Dendritic cell treated with granulocyte-macrophage colony-stimulating factor and Interleukin-4, amounts not matched to agents 40 ng/mL and 50 ng/mL, for 4 days (primary cell): ENCODE measurements around the gene FGD2.

ENCODE experiments used
- H3K27ac Mint-ChIP-seq: one replicate; pipeline ENCODE4 v1.8.0; 2022; ENCODE audit warnings: mild to moderate bottlenecking, mixed read lengths
- H3K27me3 Mint-ChIP-seq: one replicate; pipeline ENCODE4 v1.8.0; 2022; ENCODE audit warnings: mild to moderate bottlenecking, mixed read lengths
- H3K36me3 Mint-ChIP-seq: one replicate; pipeline ENCODE4 v1.8.0; 2022; ENCODE audit warnings: low read depth, mixed read lengths
- H3K4me1 Mint-ChIP-seq: one replicate; pipeline ENCODE4 v1.8.0; 2022; ENCODE audit warnings: low read depth, mixed read lengths
- H3K4me3 Mint-ChIP-seq: one replicate; pipeline ENCODE4 v1.8.0; 2022; ENCODE audit warnings: mild to moderate bottlenecking, moderate library complexity, mixed read lengths
- H3K9me3 Mint-ChIP-seq: one replicate; pipeline ENCODE4 v1.8.0; 2022; ENCODE audit warnings: mixed read lengths
- intact Hi-C: fragments of 100-400 bp; cut with micrococcal nuclease; formaldehyde crosslinking; loops from one replicate; pipeline ENCODE4 v1.15.0; 2022

FGD2 gene

GRCh38 chr6:36967301-36967700 is 38.2 kb upstream of the FGD2 start:
- H3K27me3 Mint-ChIP-seq = peaks cover 4% of the 10 kb centered on the region
- H3K27ac Mint-ChIP-seq = no peak overlapping the region
- peaks cover 67% of the 10 kb centered on the region for H3K36me3 Mint-ChIP-seq
- H3K4me3 Mint-ChIP-seq = no peak overlapping the region
- H3K4me1 Mint-ChIP-seq = peaks cover 36% of the 10 kb centered on the region
- H3K9me3 Mint-ChIP-seq = no peaks in the 10 kb centered on the region
- intact Hi-C loops = no loop called here

- intact Hi-C loops = no loop called here
- Mint-ChIP-seq H3K27me3 (peaks cover under 1% of the 10 kb centered on the region), H3K4me3 (no peak overlapping the region), H3K9me3 (no peaks in the 10 kb centered on the region), H3K4me1 (peaks cover 33% of the 10 kb centered on the region), H3K36me3 (peaks cover 72% of the 10 kb centered on the region), H3K27ac (no peak overlapping the region)
These were observed 37.7 kb upstream of the FGD2 start for GRCh38 chr6:36967757-36968156.

GRCh38 chr6:36968266-36968977 is 37.0 kb upstream of the FGD2 start:
- H3K27me3 Mint-ChIP-seq = no peaks in the 10 kb centered on the region
- intact Hi-C loops = no loop called here
- peaks cover 79% of the 10 kb centered on the region for H3K36me3 Mint-ChIP-seq
- H3K27ac Mint-ChIP-seq = no peak overlapping the region
- H3K9me3 Mint-ChIP-seq = no peaks in the 10 kb centered on the region
- H3K4me3 Mint-ChIP-seq = no peak overlapping the region
- H3K4me1 Mint-ChIP-seq = peaks cover 27% of the 10 kb centered on the region

- intact Hi-C loops = no loop called here
- Mint-ChIP-seq H3K9me3 (no peaks in the 10 kb centered on the region), H3K4me1 (peaks cover 18% of the 10 kb centered on the region), H3K27ac (no peak overlapping the region), H3K27me3 (no peaks in the 10 kb centered on the region), H3K4me3 (no peak overlapping the region), H3K36me3 (peaks cover 87% of the 10 kb centered on the region)
These were observed 36.2 kb upstream of the FGD2 start for GRCh38 chr6:36969240-36969691.

GRCh38 chr6:36969988-36970891 is 35.2 kb upstream of the FGD2 start:
- no peak overlapping the region for H3K27ac Mint-ChIP-seq
- H3K4me1 Mint-ChIP-seq = peaks cover 8% of the 10 kb centered on the region

GRCh38 chr6:36970892-36971842 is 34.3 kb upstream of the FGD2 start:
- no peaks in the 10 kb centered on the region for H3K9me3 Mint-ChIP-seq
- intact Hi-C loops = no loop called here
- peaks cover 100% of the 10 kb centered on the region for H3K36me3 Mint-ChIP-seq
- peaks cover 8% of the 10 kb centered on the region for H3K4me1 Mint-ChIP-seq
- H3K27ac Mint-ChIP-seq = no peak overlapping the region
- H3K4me3 Mint-ChIP-seq = no peak overlapping the region
- H3K27me3 Mint-ChIP-seq = no peaks in the 10 kb centered on the region

More at GRCh38 chr6:36969988-36970891, 35.2 kb upstream of the FGD2 start:
- no peak overlapping the region for H3K4me3 Mint-ChIP-seq
- no peaks in the 10 kb centered on the region for H3K27me3 Mint-ChIP-seq
- H3K9me3 Mint-ChIP-seq = no peaks in the 10 kb centered on the region
- H3K36me3 Mint-ChIP-seq = peaks cover 97% of the 10 kb centered on the region
- intact Hi-C loops = no loop called here

- Mint-ChIP-seq H3K27ac (no peak overlapping the region), H3K27me3 (no peaks in the 10 kb centered on the region), H3K9me3 (no peaks in the 10 kb centered on the region), H3K36me3 (peaks cover 100% of the 10 kb centered on the region), H3K4me1 (peaks cover 8% of the 10 kb centered on the region), H3K4me3 (no peak overlapping the region)
- intact Hi-C loops = no loop called here
These were observed 33.4 kb upstream of the FGD2 start for GRCh38 chr6:36971921-36972673.

- H3K4me1 Mint-ChIP-seq = peaks cover 13% of the 10 kb centered on the region
- no peak overlapping the region for H3K27ac Mint-ChIP-seq
- intact Hi-C loops = no loop called here
- peaks cover 100% of the 10 kb centered on the region for H3K36me3 Mint-ChIP-seq
- no peak overlapping the region for H3K4me3 Mint-ChIP-seq
- H3K27me3 Mint-ChIP-seq = no peaks in the 10 kb centered on the region
- no peaks in the 10 kb centered on the region for H3K9me3 Mint-ChIP-seq
These were observed 32.3 kb upstream of the FGD2 start for GRCh38 chr6:36973190-36973589.

- peaks cover 10% of the 10 kb centered on the region for H3K4me1 Mint-ChIP-seq
- H3K27ac Mint-ChIP-seq = no peak overlapping the region
- H3K27me3 Mint-ChIP-seq = no peaks in the 10 kb centered on the region
- no peaks in the 10 kb centered on the region for H3K9me3 Mint-ChIP-seq
- intact Hi-C loops = no loop called here
- H3K4me3 Mint-ChIP-seq = no peak overlapping the region
- peaks cover 100% of the 10 kb centered on the region for H3K36me3 Mint-ChIP-seq
These were observed 31.8 kb upstream of the FGD2 start for GRCh38 chr6:36973647-36974046.

GRCh38 chr6:36975231-36976006 is 30.0 kb upstream of the FGD2 start:
- Mint-ChIP-seq H3K27ac (no peak overlapping the region), H3K4me3 (no peak overlapping the region), H3K4me1 (peaks cover 24% of the 10 kb centered on the region), H3K27me3 (no peaks in the 10 kb centered on the region), H3K36me3 (peaks cover 100% of the 10 kb centered on the region), H3K9me3 (no peaks in the 10 kb centered on the region)
- intact Hi-C loops = loop anchor here (5.0 kb wide), 1 partner anchor 42 kb away; no protein-coding TSS in a partner anchor

GRCh38 chr6:36976007-36976264 is 29.5 kb upstream of the FGD2 start:
- peaks cover 29% of the 10 kb centered on the region for H3K4me1 Mint-ChIP-seq
- H3K27me3 Mint-ChIP-seq = no peaks in the 10 kb centered on the region
- no peak overlapping the region for H3K27ac Mint-ChIP-seq
- H3K36me3 Mint-ChIP-seq = peaks cover 100% of the 10 kb centered on the region
- no peak overlapping the region for H3K4me3 Mint-ChIP-seq
- H3K9me3 Mint-ChIP-seq = no peaks in the 10 kb centered on the region
- intact Hi-C loops = loop anchor here (5.0 kb wide), 1 partner anchor 41 kb away; no protein-coding TSS in a partner anchor

- H3K27ac Mint-ChIP-seq = no peak overlapping the region
These were observed 28.9 kb upstream of the FGD2 start for GRCh38 chr6:36976509-36976908.

More at GRCh38 chr6:36976509-36976908, 28.9 kb upstream of the FGD2 start:
- peaks cover 34% of the 10 kb centered on the region for H3K4me1 Mint-ChIP-seq
- intact Hi-C loops = loop anchor here (5.0 kb wide), 1 partner anchor 41 kb away; no protein-coding TSS in a partner anchor
- H3K9me3 Mint-ChIP-seq = no peaks in the 10 kb centered on the region
- no peaks in the 10 kb centered on the region for H3K27me3 Mint-ChIP-seq
- no peak overlapping the region for H3K4me3 Mint-ChIP-seq
- H3K36me3 Mint-ChIP-seq = peaks cover 100% of the 10 kb centered on the region
